Neural cell (in vitro differentiated cells): ENCODE data around the gene ZNF519.
"Not testable (repeated sequence)": the region's sequence is repeated elsewhere in the genome, so short reads cannot be mapped to it uniquely, and the experiment has no call there.

ENCODE experiments used
- EP300 ChIP-seq: fragments of 450-650 bp; conservative IDR thresholded peaks from 2 replicates; pipeline ENCODE4 v1.6.1; 2014; ENCODE audit warnings: antibody characterized with exemption, mild to moderate bottlenecking, moderate library complexity; ENCODE audit not compliant: poor library complexity, severe bottlenecking
- TF ChIP-seq, protein P1 (sequence below): IDR thresholded peaks from 2 replicates; pipeline ENCODE4 v1.6.1; 2012; ENCODE audit warnings: borderline replicate concordance
- TF ChIP-seq, protein P2 (sequence below): fragments of 450-650 bp; IDR thresholded peaks from 2 replicates; pipeline ENCODE4 v1.5.1; 2014; ENCODE audit warnings: antibody characterized with exemption, mild to moderate bottlenecking, moderate library complexity; ENCODE audit not compliant: poor library complexity, severe bottlenecking

DNA sequence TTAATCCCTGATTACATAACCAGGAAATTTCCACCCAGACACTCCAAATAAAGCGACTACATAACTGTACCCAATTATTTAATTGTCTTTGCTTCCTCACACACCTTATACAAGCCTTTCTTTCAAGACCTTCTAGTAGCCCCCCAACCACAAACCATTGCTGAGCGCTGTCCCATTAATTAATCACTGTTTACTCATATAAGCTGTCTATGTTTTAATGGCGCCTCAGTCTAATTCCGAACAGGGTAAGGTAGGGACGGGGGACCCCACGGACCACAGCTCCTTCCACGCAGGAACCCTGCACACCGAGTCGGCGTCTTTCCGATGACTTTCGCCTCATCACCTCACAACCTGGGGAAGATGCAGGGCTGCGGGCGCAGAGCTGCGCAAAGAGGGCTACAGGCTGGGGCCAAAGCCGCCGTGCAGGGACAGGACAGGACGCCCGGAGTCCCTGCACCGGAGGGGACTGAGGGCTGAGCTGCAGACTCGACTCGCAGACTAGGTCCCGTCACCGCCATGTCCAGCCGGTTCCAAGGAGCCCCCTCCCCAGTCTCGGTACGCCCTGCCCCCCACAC is 452 bp downstream of the ZNF519 start:
- TF ChIP-seq, protein P1, sequence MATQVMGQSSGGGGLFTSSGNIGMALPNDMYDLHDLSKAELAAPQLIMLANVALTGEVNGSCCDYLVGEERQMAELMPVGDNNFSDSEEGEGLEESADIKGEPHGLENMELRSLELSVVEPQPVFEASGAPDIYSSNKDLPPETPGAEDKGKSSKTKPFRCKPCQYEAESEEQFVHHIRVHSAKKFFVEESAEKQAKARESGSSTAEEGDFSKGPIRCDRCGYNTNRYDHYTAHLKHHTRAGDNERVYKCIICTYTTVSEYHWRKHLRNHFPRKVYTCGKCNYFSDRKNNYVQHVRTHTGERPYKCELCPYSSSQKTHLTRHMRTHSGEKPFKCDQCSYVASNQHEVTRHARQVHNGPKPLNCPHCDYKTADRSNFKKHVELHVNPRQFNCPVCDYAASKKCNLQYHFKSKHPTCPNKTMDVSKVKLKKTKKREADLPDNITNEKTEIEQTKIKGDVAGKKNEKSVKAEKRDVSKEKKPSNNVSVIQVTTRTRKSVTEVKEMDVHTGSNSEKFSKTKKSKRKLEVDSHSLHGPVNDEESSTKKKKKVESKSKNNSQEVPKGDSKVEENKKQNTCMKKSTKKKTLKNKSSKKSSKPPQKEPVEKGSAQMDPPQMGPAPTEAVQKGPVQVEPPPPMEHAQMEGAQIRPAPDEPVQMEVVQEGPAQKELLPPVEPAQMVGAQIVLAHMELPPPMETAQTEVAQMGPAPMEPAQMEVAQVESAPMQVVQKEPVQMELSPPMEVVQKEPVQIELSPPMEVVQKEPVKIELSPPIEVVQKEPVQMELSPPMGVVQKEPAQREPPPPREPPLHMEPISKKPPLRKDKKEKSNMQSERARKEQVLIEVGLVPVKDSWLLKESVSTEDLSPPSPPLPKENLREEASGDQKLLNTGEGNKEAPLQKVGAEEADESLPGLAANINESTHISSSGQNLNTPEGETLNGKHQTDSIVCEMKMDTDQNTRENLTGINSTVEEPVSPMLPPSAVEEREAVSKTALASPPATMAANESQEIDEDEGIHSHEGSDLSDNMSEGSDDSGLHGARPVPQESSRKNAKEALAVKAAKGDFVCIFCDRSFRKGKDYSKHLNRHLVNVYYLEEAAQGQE: not testable (repeated sequence)
- TF ChIP-seq, protein P2, sequence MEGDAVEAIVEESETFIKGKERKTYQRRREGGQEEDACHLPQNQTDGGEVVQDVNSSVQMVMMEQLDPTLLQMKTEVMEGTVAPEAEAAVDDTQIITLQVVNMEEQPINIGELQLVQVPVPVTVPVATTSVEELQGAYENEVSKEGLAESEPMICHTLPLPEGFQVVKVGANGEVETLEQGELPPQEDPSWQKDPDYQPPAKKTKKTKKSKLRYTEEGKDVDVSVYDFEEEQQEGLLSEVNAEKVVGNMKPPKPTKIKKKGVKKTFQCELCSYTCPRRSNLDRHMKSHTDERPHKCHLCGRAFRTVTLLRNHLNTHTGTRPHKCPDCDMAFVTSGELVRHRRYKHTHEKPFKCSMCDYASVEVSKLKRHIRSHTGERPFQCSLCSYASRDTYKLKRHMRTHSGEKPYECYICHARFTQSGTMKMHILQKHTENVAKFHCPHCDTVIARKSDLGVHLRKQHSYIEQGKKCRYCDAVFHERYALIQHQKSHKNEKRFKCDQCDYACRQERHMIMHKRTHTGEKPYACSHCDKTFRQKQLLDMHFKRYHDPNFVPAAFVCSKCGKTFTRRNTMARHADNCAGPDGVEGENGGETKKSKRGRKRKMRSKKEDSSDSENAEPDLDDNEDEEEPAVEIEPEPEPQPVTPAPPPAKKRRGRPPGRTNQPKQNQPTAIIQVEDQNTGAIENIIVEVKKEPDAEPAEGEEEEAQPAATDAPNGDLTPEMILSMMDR: not testable (repeated sequence)
- not testable (repeated sequence) for TF ChIP-seq EP300
